HUDEP-2 (cell line): Measurements from ENCODE around the gene UBAP1.
"Not testable (repeated sequence)": the region's sequence is repeated elsewhere in the genome, so short reads cannot be mapped to it uniquely, and the experiment has no call there.

Experiments used
- DNase-seq, 76 experiments: peaks; one replicate each; lab custom pipeline; 2025; ENCODE audit not compliant: unreplicated experiment in 76 of 76; lab: John Stamatoyannopoulos, UW

Gene UBAP1

GRCh38 chr9:34254966-34255825, 76.4 kb downstream of the UBAP1 start:
- no peak for DNase-seq

DNA sequence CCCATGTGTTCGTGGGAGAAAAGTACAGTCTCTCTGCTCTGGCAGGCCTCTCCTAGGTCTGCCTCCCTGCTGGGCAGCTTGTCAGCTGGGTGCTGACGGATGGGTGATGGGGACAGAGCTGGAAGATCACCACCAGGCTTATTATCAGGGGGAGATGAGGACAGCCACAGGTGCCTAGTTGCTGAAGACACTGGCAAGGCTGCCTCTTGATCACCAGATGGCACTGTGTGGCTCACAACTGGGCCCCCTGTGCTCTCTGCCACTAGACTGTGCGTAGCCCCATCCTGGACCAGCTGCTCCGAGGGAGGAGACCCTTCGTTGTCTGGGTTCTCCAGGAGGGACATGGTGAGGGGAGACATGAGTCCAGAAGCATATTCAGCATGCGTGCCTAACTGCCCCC, 77.3 kb downstream of the UBAP1 start:
- peak in 1 of 76 experiments; percentile 7 for DNase-seq

DNA sequence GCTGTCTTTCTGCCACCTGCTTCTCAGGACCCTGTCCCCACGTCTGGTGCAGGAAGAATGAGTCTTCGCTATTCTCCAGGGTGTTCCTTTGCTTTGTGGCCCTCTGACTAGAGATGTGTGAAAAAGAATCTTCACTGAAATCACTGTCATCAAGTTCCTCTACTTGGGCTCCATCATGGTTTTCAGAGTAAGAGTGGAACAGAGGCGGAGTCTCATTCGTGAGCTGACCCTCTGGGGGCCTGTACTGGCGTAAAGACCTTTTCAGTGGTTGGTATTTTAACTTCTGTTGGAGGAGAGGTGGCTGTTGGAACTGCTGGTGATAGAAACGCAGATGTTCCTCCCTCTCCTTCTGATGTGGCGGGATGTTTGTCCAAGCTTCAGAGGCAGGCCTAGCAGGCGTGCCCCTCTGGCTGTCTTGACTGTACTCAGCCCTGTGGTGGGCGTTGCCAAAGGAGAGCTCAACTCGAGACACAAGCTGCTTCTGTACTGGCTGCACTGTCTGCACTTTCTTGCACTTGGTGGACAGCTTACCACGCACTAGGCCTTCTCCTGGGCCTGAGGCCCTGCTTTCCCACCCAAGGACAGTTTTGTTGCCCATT, 78.2 kb downstream of the UBAP1 start:
- no peak for DNase-seq

GRCh38 chr9:34259315-34259714, 80.5 kb downstream of the UBAP1 start:
- DNase-seq = no peak

DNA sequence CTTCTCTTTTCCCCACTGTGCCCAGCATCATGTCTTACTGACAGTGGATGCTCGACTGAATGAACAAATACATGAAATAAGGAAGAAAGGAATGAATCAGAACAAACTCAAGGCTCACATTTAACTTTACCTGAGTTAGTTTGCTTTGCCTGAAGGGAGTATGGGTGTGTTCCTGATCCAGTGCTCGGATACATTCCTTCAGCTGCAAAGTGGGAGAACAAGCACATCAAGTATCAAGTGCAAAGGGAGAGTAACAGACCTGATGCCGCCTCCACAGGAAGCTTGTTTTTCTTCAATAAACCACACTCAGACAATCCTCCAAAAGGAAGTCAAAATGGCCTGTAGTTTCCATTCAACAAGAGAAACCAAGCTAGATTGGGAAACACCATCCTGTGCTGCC, 84.1 kb downstream of the UBAP1 start:
- no peak for DNase-seq

GRCh38 chr9:34267660-34268059, 88.8 kb downstream of the UBAP1 start:
- DNase-seq = no peak

DNA sequence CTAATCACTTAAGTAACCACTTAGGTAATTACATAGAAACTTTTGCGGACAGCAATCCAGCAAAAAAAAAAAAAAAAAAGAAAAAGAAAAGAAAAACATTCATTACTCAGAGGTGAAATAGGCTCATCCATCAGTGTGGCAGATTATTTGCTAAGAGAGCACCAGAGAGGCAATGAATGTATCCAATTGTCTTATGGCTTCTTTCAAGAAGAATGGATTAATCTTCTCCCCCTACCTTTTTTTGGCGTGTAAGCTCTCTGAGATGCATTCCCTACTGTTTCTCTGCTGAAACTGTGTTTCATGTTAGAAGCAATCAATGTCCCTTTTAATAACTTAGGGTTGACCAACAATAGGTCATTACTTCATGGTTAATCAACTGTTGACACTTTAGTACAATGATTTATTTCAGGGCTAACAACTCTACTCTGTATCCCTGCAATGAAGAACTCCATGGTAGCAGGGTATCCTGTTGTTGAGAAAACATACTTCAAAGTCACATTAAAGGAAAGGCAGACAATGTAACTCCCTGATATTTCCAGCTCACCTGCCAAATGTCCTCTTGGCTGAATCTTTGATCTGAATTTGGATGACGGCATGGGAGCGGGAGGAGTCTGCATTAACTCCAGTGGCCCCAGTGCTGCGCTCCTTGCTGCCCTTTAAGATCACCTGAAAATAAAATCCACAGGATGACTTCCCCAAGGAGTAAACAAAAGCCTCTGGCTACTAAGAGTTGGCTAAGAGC, 92.6 kb downstream of the UBAP1 start:
- no peak for DNase-seq

GRCh38 chr9:34272101-34272541, 93.3 kb downstream of the UBAP1 start:
- DNase-seq = no peak

GRCh38 chr9:34273588-34273987, 94.7 kb downstream of the UBAP1 start:
- not testable (repeated sequence) for DNase-seq

DNA sequence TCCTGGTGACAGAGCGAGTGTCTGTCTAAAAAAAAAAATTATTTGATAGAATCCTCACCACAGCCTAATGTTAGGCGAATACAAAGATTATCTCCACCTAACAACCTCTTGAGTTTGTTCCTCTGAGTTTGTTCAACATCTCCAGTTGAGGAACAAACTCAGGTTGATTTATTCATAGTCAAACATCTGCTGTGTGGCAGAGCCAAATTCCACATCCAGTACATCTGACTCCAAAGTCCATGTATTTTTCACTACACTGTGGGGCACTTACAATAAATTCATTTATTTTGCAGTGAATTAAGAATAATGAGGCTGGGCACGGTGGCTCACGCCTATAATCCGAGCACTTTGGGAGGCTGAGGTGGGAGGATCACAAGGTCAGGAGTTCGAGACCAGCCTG, 97.0 kb downstream of the UBAP1 start:
- no peak for DNase-seq

GRCh38 chr9:34276772-34277171, 97.9 kb downstream of the UBAP1 start:
- no peak for DNase-seq

DNA sequence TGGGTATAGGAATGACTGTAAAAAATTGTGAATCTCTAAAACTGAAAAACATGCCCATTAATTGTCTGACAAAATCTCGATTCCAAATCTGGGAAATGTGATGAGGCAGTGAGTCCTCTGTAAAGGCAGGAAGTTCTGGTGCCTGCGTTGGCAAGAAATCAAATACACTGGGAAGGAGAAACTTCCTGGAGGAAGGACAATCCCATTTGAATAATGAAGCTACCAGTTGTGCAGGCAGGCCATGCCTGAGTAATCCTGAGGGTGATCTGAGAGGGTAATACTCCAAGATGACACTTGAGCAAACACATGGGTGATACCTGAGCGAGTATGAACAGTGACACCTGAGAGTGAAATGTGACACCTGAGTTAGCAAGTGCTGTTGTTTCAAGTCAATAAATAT, 100.6 kb downstream of the UBAP1 start:
- DNase-seq = no peak

- no peak for DNase-seq
Measured at GRCh38 chr9:34282096-34282495, 103.3 kb downstream of the UBAP1 start.

DNA sequence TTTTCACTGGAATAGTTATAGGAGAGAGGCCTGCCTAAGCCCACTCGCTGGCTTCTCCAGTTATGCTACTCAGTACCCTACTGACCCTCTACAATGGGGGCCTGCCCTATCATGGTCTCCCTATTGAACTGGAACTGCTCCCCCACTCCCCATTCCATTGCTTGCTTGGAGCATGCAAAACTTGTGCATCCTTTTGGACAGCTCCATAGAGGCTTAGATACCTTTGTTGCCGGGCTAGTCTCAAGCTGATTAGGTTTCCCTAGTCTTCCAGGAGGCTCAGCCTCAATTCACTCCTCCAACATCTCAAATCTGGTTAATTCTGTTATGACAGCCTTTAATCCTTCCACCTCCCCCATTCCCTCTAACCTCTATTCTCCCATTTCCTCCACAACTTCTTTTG, 110.3 kb downstream of the UBAP1 start:
- DNase-seq = no peak

DNA sequence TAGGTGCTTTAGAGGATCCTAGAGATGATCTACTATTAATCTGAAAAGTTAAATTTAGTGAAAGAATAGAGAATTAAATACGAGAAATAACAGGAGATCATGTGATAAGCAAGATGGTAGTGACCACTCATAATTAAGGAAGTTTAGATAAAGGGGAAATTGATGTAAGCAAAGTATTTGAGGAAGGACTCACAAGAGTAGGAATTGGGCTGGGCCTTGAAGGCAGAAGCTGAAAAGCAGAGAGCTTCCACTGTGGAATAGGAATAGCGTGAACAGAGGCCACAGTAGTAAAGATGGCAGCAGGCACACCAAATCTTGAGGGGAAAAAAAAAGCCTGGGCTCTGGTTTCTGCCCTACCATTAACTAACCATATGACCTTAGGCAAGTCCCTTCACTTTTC, 112.2 kb downstream of the UBAP1 start:
- no peak for DNase-seq

GRCh38 chr9:34291423-34291822, 112.6 kb downstream of the UBAP1 start:
- no peak for DNase-seq

DNA sequence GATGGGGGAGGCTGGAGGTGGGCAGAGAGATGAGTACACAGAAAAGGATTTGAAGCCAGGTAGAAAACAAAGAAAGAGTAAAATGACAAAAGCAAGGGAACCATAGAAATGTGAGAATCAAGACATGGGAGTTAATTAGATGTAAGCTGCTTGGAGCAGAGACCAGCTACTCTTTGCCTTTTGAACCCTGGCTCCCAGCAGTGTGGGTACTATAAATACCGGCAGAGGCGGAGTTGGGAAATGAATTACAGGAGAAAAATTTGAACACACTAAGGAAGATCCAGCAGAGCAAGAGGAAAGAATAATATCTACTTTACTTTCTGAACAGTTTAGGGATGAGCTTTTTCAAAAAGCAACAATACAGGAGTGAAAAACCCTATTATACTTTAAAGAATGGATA, 113.7 kb downstream of the UBAP1 start:
- DNase-seq = no peak

DNA sequence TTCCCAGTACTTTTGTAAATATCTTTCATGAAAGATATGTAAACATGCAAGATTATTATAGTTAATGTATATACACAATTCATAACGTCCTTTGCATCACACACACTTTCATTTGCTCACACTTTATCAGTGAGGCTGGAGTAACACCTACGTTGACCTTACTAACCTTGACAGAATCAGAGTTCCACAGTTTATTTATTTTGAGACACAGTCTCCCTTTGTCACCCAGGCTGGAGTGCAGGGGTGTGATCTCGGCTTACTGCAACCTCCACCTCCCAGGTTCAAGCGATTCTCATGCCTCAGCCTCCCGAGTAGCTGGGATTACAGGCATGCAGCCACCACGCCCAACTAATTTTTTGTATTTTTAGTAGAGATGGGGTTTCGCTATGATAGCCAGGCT, 122.2 kb downstream of the UBAP1 start:
- DNase-seq = not testable (repeated sequence)
